Upper lobe of left lung (tissue), 6 donors: ENCODE data around the gene HHAT. TPM values are rescaled to one million over a fixed set of nuclear protein-coding genes. Genes with fewer than 3 reads are reported as not detected.

Experiments
- ATAC-seq, 2 donors: fragments of 200-7000 bp; cut with Tn5 transposase; one replicate each; pipeline ENCODE4 v1.9.1; 2022; ENCODE audit warnings: mild to moderate bottlenecking in 2 of 2, moderate library complexity in 2 of 2; ENCODE audit not compliant: low FRiP score in 2 of 2
- DNase-seq, 2 donors: peaks; one replicate each; pipeline ENCODE4 v3.0.0-alpha.2; 2019 to 2020
- H3K27ac ChIP-seq, 4 donors: fragments of 200-600 bp; sonication (generic); one replicate each; pipeline ENCODE4 v1.5.1; 2016 to 2019
- H3K27me3 ChIP-seq, 4 donors: fragments of 200-600 bp; sonication (generic); one replicate each; pipeline ENCODE4 v1.5.1; 2017 to 2019
- H3K36me3 ChIP-seq, 4 donors: fragments of 200-600 bp; sonication (generic); one replicate each; pipeline ENCODE4 v1.5.1; 2016 to 2019
- H3K4me1 ChIP-seq, 4 donors: fragments of 200-600 bp; sonication (generic); one replicate each; pipeline ENCODE4 v1.5.1; 2018 to 2019
- H3K4me3 ChIP-seq, 4 donors: fragments of 200-600 bp; sonication (generic); one replicate each; pipeline ENCODE4 v1.5.1; 2017 to 2019; ENCODE audit warnings: mild to moderate bottlenecking in 2 of 4, moderate library complexity in 1 of 4
- H3K9me3 ChIP-seq, 4 donors: fragments of 200-600 bp; sonication (generic); one replicate each; pipeline ENCODE4 v1.5.1; 2018 to 2019
- CTCF ChIP-seq, 6 experiments: fragments of 450-650 bp in 4 of 6; fragments of 200-600 bp in 2 of 6; sonication (generic) in 2 of 6; IDR thresholded peaks; one replicate each; pipeline ENCODE4 v1.5.1; 2016 to 2019; ENCODE audit warnings: antibody characterized with exemption in 6 of 6
- EP300 ChIP-seq, 4 donors: sonication (generic); formaldehyde crosslinking; IDR thresholded peaks; one replicate each; pipeline ENCODE4 v1.5.1; 2017; ENCODE audit warnings: antibody characterized with exemption in 4 of 4, control low read depth in 2 of 4
- POLR2A ChIP-seq, 4 donors: fragments of 450-650 bp; IDR thresholded peaks; one replicate each; pipeline ENCODE4 v1.5.1; 2016 to 2017; ENCODE audit warnings: antibody characterized with exemption in 4 of 4, mild to moderate bottlenecking in 2 of 4
- POLR2AphosphoS5 ChIP-seq, 2 donors: sonication (generic); formaldehyde crosslinking; IDR thresholded peaks; one replicate each; pipeline ENCODE4 v1.5.1; 2017; ENCODE audit warnings: antibody characterized with exemption in 2 of 2
- WGBS, 2 donors: methylation state at CpG; one replicate each; pipeline ENCODE4 v1.1.5; 2017 to 2018; 5-methylcytosine and 5-hydroxymethylcytosine counted together
- total RNA-seq, 6 donors: library from RNA; depleted of rRNA in 4 of 6; stranded (reverse); fragments of >200 nt in 4 of 6; gene quantifications; one replicate each; pipeline versions ENCODE4 v1.1.0 to v1.2.1, GENCODE V29; 2016 to 2021
- donor health status: DM: no; HTN: no; CAD: no; lungs with moderate emphysema.
- donor health status: DM: no; HTN: yes; CAD: no; lungs with severe emphysema.

The HHAT gene
- total RNA-seq, 6 donors from 2014 or later: 4.6 to 8.1 (median 5.7) TPM

GRCh38 chr1:210556475-210556874 is 227.8 kb downstream of the HHAT start:
- Histone ChIP-seq H3K4me3 (no peak overlapping the region), H3K36me3 (no peaks in the 10 kb centered on the region), H3K27ac (no peak overlapping the region), H3K4me1 (no peaks in the 10 kb centered on the region), H3K27me3 (no peaks in the 10 kb centered on the region), H3K9me3 (no peaks in the 10 kb centered on the region)
- 75 to 94% methylated on average over 1 of the region's 1 CpG for whole genome bisulfite sequencing, 2 donors
- DNase-seq: no peak
- TF ChIP-seq EP300 (IDR thresholded peaks at IDR 0.05): no peak
- no peak for TF ChIP-seq POLR2A (IDR thresholded peaks at IDR 0.05)
- TF ChIP-seq CTCF (IDR thresholded peaks at IDR 0.05): no peak
- TF ChIP-seq POLR2AphosphoS5 (IDR thresholded peaks at IDR 0.05): no peak
- ATAC-seq: no peak

- no peak for TF ChIP-seq CTCF (IDR thresholded peaks at IDR 0.05)
- TF ChIP-seq POLR2A (IDR thresholded peaks at IDR 0.05): no peak
- TF ChIP-seq POLR2AphosphoS5 (IDR thresholded peaks at IDR 0.05): no peak
- TF ChIP-seq EP300 (IDR thresholded peaks at IDR 0.05): no peak
- H3K27ac ChIP-seq: no peak overlapping the region
- no peak overlapping the region for H3K4me3 ChIP-seq
- H3K9me3 ChIP-seq: no peaks in the 10 kb centered on the region
- no peaks in the 10 kb centered on the region for H3K27me3 ChIP-seq
- no peaks in the 10 kb centered on the region for H3K4me1 ChIP-seq
- WGBS, 2 donors: 72 to 93% methylated on average over 7 of the region's 7 CpGs
- H3K36me3 ChIP-seq: no peaks in the 10 kb centered on the region
- DNase-seq (no peak), ATAC-seq (no peak)
Measured at GRCh38 chr1:210557426-210558077, 228.8 kb downstream of the HHAT start.

- Histone ChIP-seq H3K9me3 (no peaks in the 10 kb centered on the region), H3K36me3 (no peaks in the 10 kb centered on the region), H3K4me3 (no peak overlapping the region), H3K27me3 (no peaks in the 10 kb centered on the region), H3K4me1 (no peaks in the 10 kb centered on the region), H3K27ac (no peak overlapping the region)
- ATAC-seq (no peak), DNase-seq (no peak)
- TF ChIP-seq POLR2AphosphoS5 (IDR thresholded peaks at IDR 0.05) (no peak), POLR2A (IDR thresholded peaks at IDR 0.05) (no peak), EP300 (IDR thresholded peaks at IDR 0.05) (no peak), CTCF (IDR thresholded peaks at IDR 0.05) (no peak)
- WGBS, 2 donors: 7 to 22% methylated on average over 1 of the region's 1 CpG
Measured at GRCh38 chr1:210558302-210558701, 229.6 kb downstream of the HHAT start.

- Histone ChIP-seq H3K27me3 (no peaks in the 10 kb centered on the region), H3K27ac (no peak overlapping the region), H3K9me3 (no peaks in the 10 kb centered on the region), H3K4me3 (no peak overlapping the region), H3K36me3 (no peaks in the 10 kb centered on the region), H3K4me1 (no peaks in the 10 kb centered on the region)
- 53 to 54% methylated on average over 2 of the region's 2 CpGs for WGBS, 2 donors
- TF ChIP-seq EP300 (IDR thresholded peaks at IDR 0.05) (no peak), POLR2AphosphoS5 (IDR thresholded peaks at IDR 0.05) (no peak), CTCF (IDR thresholded peaks at IDR 0.05) (no peak), POLR2A (IDR thresholded peaks at IDR 0.05) (no peak)
- ATAC-seq: no peak
- DNase-seq: no peak
Measured at GRCh38 chr1:210565306-210565705, 236.6 kb downstream of the HHAT start.

- H3K36me3 ChIP-seq: no peaks in the 10 kb centered on the region
- ATAC-seq: no peak
- no peaks in the 10 kb centered on the region for H3K4me1 ChIP-seq
- H3K9me3 ChIP-seq: no peaks in the 10 kb centered on the region
- no peak overlapping the region for H3K4me3 ChIP-seq
- no peak for DNase-seq
- H3K27ac ChIP-seq: no peak overlapping the region
- no peaks in the 10 kb centered on the region for H3K27me3 ChIP-seq
- TF ChIP-seq EP300 (IDR thresholded peaks at IDR 0.05): no peak
- TF ChIP-seq POLR2A (IDR thresholded peaks at IDR 0.05): no peak
- TF ChIP-seq POLR2AphosphoS5 (IDR thresholded peaks at IDR 0.05): no peak
- no peak for TF ChIP-seq CTCF (IDR thresholded peaks at IDR 0.05)
Measured at GRCh38 chr1:210568631-210569030, 239.9 kb downstream of the HHAT start.
